Ishikawa (cell line): Measurements from ENCODE around the gene C2orf49.

ENCODE experiments used
- CEBPB ChIP-seq: IDR thresholded peaks from 2 replicates; pipeline ENCODE4 v1.6.1; 2012
- CREB1 ChIP-seq: IDR thresholded peaks from 2 replicates; pipeline ENCODE4 v1.6.1; 2012; ENCODE audit warnings: low read depth
- EGR1 ChIP-seq: IDR thresholded peaks from 2 replicates; pipeline ENCODE4 v1.6.1; 2012
- EP300 ChIP-seq: IDR thresholded peaks from 2 replicates; pipeline ENCODE4 v1.6.1; 2012; ENCODE audit warnings: borderline replicate concordance
- FOXM1 ChIP-seq: IDR thresholded peaks from 2 replicates; pipeline ENCODE4 v1.6.1; 2012; ENCODE audit warnings: low read depth, borderline replicate concordance
- MAX ChIP-seq: IDR thresholded peaks from 2 replicates; pipeline ENCODE4 v1.6.1; 2012
- NFIC ChIP-seq: IDR thresholded peaks from 2 replicates; pipeline ENCODE4 v1.6.1; 2012
- RAD21 ChIP-seq: IDR thresholded peaks from 2 replicates; pipeline ENCODE4 v1.6.1; 2012; ENCODE audit warnings: low read depth
- REST ChIP-seq: IDR thresholded peaks from 2 replicates; pipeline ENCODE4 v1.6.1; 2012; ENCODE audit warnings: low read depth, mild to moderate bottlenecking
- TAF1 ChIP-seq: IDR thresholded peaks from 2 replicates; pipeline ENCODE4 v1.6.1; 2012; ENCODE audit warnings: low read depth, mild to moderate bottlenecking
- TCF12 ChIP-seq: IDR thresholded peaks from 2 replicates; pipeline ENCODE4 v1.6.1; 2012; ENCODE audit warnings: low read depth
- TEAD4 ChIP-seq: IDR thresholded peaks from 2 replicates; pipeline ENCODE4 v1.6.1; 2012
- USF1 ChIP-seq: IDR thresholded peaks from 2 replicates; pipeline ENCODE4 v1.6.1; 2012
- YY1 ChIP-seq: IDR thresholded peaks from 2 replicates; pipeline ENCODE4 v1.6.1; 2012; ENCODE audit warnings: low read depth
- ZBTB7A ChIP-seq: IDR thresholded peaks from 2 replicates; pipeline ENCODE4 v1.6.1; 2012; ENCODE audit warnings: low read depth

Gene C2orf49

DNA sequence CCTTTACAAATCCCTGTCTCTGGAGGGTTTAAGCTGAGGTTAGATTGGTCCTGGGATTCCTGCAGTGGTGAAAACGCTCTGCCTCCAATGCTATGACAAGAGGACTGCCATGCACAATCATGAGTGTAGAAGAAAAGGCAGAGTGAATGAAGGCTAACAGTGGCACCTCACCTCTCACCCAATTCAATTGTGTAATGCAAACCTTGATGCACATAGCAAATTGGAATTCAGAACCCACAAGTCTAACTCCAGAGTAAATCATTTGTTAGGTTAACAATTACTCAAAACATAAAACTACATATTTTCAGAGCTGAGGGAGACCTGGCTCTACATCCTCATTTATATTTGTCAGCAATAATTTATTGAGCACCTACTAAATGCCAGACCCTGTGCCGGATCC is 9.7 kb upstream of the C2orf49 start:
- TF ChIP-seq FOXM1, result no peak
- no peak for TF ChIP-seq TEAD4
- no peak for TF ChIP-seq MAX
- no peak for TF ChIP-seq YY1
- TF ChIP-seq EP300, result no peak
- TF ChIP-seq REST, result no peak
- no peak for TF ChIP-seq TCF12
- TF ChIP-seq NFIC, result no peak
- TF ChIP-seq USF1, result no peak
- TF ChIP-seq EGR1, result no peak

DNA sequence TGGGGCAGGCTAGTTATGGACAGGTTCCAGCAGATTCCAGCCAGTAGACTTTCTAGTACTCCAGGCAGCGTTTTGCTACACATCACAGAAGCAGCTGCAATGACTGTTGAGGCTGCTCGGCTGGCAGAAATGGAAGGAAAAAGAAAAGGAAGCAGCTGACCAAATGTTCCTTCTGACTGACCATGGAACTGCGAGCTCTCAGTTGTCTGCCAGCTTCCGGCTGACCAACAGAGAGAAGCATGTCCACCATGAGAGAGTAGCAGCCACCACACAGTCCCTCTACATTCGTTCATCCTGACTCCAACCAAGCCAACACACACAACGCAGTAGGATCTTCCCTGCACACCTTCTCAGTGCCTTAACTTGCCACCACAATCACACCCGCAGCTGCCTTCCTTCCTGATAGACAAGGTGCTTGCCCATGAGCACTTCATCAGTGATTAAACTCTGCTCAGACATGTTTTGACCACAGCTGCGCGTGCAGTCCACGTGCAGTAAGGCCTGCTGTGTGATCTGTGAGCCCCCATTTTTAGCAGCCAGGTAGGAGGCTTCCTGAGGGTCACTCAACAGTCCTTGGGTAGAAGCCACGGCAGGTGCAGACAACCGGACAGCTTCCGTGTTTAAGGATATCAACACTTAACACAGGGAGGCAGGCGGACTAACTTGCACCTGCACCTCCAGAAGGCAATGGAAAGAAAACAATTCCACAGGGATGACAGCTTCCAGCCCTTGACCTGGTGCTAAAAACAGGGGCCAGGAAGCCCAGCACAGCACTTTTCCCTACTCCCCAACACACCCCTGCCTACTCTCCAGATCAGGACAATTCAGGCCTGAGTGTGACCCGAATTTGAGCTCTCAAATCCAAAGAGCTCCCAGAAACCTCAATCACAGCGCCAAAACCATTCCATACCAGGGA is 8.8 kb upstream of the C2orf49 start:
- TF ChIP-seq EGR1 (no peak), TAF1 (no peak), EP300 (no peak), CEBPB (no peak), CREB1 (no peak), FOXM1 (no peak), MAX (no peak), USF1 (no peak)

DNA sequence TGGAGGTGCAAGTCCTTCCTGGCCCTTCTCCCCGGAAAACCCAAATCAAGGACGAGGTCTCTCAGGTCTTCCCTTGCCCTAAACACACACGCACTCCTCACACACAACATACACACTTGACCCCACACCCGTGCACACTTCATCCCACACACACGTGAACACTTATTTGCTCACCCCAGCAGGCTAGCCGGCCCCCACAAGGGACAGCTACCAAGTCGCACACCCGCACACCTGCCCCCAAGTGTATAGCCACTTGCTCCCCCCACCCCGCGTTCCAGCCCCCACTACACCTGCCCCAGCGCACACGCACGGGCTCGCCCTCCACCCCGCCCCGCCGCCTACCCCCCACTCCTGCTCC is 8.2 kb upstream of the C2orf49 start:
- TF ChIP-seq FOXM1 (no peak), REST (no peak), EP300 (no peak), TCF12 (no peak), CEBPB (no peak), MAX (no peak), ZBTB7A (no peak), TEAD4 (no peak), YY1 (no peak), NFIC (no peak), EGR1 (no peak), USF1 (no peak), TAF1 (no peak), RAD21 (no peak), CREB1 (no peak)

DNA sequence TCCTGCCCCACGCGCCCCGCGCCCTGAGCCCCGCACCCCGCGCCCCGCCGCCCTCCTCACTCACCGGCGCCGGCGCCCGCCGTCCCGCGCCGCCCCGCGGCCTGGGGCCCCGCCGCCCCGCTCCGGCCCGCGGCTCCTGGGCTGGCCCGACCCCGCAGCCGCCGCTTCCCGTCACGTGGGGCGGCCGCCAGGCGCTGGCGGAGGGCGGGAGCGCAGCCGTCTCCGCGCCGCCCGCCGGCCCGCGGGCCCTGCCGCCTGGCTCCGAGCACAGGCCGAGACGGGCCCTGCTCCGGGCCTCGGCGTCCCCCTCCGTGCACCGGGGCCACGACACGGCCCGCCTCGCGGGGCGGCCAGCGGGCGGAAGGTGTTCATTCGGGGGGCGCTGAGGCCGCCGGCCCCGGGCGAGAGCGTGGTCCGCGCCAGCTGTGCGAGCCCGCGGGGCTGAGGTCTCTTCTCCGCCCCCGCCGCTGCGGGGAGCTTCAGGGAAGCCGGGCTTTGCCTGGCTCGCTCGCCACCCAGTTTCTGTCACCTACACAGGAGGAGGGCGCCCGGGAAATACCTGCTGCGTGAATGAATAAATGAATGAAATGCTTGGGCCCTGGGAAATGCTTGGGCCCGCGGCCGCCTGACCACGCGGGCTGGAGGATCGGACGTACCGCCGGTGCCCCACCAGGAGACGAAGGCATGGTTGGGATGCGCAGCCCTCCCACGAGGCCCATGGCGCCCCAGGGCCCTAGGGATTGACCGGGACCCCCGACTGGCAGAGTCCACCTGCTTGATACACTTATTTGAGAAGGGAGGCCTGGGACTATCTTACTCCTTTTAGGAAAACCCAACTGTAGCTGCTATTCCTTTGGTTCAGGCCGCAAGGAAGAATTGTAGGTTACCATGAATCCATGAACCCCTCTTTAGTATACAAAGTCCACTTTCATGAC is 7.5 kb upstream of the C2orf49 start, which contains the start of gene TGFBRAP1:
TSS of gene TGFBRAP1 (minus strand) at position 175 of the 935 bp plus-strand sequence. CDS start 21,434 bp downstream, outside the sequence.
- TF ChIP-seq YY1 (no peak), TEAD4 (no peak), NFIC (no peak), REST (no peak), FOXM1 (no peak), CEBPB (no peak), USF1 (peak; percentile 89), CREB1 (no peak), RAD21 (no peak), MAX (peak; percentile 73; the same call in 1 of the 2 replicates), ZBTB7A (peak; percentile 41; the same call in 1 of the 2 replicates), EP300 (no peak), EGR1 (peak; percentile 77), TAF1 (peak; percentile 49; the same call in 1 of the 2 replicates)
